NK-92 (cell line): ENCODE results near the gene CTU1.

ENCODE experiments used
- DNase-seq: peaks from one replicate; lab custom pipeline; 2025; ENCODE audit not compliant: unreplicated experiment; lab: John Stamatoyannopoulos, UW

Gene CTU1

DNA sequence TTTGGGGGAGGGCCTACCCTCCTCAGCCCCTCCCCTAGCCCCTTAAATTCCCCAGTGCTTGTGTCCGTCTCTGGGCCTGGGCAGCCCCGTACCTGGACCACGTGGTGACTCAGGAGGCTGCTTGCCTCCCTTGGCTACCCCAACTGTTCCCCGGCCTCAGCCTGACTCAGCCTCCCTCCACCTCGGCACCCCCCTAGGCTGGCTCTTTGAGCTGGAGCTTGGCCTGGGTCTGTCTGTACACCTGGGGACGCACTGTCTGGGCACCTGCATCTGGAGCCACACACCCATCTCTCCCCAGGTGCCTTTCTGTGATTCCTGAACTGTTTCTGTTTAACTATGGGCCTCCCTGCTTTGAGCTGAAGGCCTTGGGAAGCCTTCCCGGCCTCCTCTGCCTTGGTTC is 23.7 kb downstream of the CTU1 start:
- DNase-seq = no peak

DNA sequence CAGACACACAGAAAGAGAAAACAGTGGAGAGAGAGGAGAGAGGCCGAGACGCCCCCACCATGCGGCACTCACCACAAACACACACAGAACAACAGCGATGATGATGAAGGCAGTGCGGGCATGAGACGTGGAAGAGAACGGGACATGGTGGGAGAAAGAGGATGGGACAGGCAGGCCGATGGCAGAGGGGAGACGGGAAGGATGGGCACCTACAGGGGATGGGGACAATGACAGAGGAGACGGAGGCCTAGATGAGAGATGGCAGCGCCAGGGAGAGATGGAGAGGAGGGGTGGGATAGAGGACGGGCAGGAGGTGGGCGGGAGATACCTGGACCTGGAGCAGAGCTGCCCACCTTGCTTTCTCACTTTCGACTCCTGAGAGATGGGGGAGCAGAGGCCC is 24.4 kb downstream of the CTU1 start:
- no peak for DNase-seq

DNA sequence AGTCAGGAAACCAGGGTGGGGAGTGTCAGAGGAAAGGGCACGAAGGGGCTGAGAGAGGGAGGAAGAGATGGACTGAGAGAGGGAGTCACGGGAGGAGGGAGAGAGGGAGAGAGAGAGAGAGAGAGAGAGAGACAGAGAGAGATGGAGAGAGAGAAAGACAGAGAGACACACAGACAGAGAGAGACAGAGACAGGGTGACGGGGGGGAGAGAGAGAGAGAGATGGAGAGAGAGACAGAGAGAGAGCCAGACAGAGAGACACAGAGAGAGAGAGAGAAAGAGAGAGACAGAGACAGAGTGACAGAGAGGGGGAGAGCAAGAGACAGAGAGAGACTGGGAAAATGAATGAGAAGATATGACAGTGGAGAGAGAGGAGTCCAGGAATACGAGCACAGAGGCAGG is 25.0 kb downstream of the CTU1 start:
- DNase-seq = no peak

DNA sequence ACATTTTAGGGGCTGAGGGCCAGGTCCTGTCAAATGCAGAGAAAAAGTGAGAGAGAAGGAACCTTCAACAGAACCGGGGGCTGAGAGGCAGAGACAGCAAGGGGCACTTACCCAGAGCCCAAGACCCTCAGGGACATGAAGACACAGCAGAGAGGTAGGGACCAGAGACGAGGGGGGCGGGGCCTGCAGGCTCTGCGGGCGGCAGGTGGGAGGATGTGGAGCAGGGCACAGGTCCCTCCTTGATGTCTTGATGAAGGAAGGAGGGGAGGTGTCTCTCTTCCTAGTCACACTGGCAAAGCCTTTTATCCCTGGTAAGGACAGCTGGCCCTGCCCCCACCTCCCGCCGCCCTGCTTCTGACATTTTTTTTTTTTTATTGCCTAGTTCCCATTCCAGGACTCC is 25.6 kb downstream of the CTU1 start, which contains the start of gene KLK14:
Gene KLK14, minus strand, starts transcription at position 277 of the 400 bp plus-strand sequence. Its CDS starts 273 bp downstream, at position 4.
- DNase-seq = no peak

DNA sequence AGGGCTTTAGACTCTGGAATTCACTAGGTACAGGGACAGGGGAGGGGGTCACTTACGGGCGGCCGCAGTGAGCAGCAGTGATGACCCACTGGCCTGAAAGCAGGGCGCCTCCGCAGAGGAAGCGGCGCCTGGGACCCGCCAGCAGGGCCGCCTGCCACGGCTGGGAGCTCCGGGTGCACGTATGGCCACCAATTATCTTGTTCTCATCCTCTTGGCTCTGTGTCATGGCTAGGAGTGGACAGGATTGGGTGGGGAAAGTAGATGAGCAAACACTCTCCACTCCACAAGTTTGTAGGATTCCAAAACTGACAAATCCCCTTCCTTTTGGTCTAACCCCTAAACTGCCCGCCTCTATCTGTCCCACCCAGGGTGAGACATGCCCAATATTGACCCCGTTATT is 26.7 kb downstream of the CTU1 start:
- no peak for DNase-seq

DNA sequence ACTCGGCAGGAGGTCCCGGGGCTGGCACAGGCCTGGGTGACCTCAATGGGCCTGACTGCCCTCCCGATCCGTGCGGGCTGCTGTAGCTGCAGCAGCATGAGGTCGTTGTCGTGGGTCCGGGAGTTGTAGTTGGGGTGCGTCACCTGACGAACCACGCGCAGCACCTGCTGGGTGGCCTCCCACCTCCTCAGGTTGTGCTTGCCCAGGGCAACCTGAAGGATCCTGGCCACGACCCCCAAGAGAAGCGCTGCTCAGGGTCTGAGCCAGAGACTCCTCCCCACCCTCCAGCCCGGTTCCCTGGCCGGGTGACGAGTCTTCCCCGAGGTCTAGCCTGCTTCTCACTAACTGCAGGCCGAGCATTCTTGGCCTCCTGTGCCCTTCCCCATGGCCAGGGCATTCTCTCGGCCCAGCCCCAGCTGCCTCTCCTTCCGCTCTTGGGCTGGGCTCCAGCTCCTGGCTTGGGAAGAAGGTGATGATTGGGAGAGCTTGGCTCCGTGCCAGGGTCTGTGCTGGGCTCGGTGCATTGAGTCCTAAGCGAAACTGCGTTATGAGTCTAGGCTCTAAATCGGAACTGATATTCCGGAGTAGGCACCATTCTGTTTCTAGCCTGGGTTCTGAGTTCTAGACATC is 28.6 kb downstream of the CTU1 start:
- no peak for DNase-seq

DNA sequence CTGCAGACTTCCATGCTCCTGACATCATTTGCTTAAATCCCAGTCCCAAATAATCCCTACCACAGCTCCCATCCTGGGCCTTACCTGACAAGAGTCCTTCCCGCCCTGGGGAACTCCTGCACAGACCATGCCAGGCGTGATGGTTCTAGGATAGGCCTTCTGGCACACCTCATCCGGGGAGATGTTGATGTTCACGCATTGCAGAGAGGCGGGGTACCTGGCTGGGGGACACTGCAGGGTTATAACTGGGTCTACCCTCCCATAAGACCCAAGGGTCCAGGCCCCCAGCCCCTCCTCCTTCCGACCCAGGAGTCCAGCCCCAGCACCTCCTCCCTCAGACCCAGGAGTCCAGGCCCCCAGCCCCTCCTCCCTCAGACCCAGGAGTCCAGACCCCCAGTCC is 29.5 kb downstream of the CTU1 start:
- no peak for DNase-seq

DNA sequence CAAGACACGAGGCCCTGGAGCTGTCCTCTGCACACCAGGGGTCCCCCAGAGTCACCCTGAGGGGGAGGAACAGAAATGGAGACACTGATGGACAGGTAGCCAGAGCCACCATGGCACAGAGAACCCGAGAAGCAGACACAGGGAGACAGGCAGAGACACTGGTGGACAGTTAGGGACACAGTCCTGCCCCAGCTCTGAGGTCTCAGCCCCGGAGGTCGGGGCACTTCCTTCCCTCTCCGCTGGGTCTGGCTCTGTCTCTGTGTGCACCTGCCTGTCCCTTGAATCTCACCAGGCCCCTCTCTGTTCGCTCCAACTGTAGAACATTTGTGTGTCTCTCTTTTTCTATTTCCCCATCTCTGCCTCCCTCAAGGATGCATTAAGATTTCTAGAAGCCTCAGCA is 30.1 kb downstream of the CTU1 start:
- DNase-seq = no peak

DNA sequence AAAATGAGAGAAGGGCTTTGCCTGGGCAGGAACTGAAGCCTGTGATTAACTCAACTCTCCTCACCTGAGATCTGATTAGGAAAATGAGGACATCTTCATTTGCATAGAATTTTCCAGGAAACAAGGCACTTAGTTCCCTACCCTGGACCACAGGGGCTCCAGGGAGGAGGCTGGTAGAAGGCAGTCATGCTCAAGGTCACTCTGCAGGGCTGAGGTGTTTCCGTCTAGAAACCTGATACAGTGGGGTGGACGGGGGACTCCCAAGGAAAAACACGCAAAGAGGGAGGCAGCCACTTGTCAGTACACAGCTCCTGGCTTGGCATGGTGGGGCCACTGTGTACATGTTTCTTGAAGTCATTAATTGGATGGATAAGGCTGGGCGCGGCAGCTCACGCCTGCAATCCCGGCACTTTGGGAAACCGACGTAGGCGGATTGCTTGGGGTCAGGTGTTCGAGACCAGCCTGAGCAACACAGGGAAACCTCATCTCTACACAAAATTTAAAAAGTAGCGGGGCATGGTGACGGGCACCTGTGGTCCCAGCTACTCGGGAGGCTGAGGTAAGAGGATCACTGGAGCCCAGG is 31.5 kb downstream of the CTU1 start:
- DNase-seq = no peak

DNA sequence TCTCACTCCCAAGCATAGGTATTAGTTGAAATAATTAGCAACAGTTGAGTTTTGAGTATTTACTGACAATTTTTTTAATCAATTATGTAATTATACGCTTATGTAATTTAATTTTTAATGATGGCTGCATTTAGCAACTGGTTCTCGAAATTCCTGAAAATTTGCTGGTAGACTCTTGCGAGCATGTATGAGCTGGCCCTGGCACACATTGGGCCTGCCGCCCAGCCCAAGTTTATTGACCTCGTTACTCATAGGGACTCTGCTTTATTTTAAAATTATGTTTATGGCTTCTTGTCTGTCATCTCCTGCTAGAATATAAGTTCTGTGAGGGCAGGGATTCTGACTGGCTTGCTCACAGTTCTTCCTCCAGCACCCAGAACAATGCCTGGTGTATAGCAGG is 32.2 kb downstream of the CTU1 start:
- DNase-seq = no peak

DNA sequence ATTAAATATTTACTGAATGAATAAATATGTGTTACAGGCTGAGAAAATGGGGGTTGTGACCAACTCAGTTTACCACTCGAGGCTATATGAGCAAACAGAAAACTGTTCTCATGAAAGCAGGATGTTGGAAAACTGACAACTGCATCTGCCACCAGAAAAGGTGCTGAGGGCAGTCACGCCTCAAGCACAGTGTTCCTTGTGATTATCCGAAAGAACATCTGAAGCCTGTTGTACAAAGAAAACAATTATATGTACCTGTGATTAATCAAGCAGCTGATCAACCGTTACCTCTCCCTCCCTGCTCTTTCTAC is 37.2 kb downstream of the CTU1 start:
- no peak for DNase-seq

DNA sequence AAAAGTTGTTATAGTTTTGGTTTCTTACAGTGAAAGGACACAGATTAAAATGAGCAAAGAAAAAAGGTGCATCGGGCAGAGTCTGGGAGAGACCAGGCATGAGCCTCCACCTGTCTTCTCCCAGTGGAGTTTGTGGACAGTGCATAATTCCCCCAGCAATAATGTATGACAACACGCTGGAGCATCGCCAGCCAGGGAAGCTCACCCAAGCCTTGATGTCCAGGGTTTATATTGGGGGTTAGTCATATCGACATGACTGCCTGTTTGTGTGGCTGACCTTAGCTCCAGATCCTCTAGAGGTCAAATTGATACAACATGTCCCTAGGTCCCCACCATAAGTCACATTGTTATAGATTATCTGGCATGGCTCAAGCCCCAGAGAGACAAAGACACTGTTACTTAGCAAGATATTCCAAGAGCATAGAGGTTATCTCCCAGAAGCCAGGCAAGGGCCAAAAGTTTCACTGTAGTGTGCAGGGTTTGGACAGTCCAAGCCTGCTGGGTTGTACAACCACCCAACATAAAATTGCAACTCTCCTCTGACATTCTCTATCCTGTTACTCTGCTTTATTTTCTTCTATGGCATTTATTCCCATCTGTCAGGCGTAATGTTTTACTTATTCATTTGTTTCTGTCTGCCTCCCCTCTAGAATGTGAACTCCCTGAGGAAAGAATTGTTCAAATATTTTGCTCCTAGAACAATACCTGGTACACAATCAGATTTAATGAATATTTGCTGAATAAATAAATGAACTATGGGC is 37.7 kb downstream of the CTU1 start:
- DNase-seq = no peak

DNA sequence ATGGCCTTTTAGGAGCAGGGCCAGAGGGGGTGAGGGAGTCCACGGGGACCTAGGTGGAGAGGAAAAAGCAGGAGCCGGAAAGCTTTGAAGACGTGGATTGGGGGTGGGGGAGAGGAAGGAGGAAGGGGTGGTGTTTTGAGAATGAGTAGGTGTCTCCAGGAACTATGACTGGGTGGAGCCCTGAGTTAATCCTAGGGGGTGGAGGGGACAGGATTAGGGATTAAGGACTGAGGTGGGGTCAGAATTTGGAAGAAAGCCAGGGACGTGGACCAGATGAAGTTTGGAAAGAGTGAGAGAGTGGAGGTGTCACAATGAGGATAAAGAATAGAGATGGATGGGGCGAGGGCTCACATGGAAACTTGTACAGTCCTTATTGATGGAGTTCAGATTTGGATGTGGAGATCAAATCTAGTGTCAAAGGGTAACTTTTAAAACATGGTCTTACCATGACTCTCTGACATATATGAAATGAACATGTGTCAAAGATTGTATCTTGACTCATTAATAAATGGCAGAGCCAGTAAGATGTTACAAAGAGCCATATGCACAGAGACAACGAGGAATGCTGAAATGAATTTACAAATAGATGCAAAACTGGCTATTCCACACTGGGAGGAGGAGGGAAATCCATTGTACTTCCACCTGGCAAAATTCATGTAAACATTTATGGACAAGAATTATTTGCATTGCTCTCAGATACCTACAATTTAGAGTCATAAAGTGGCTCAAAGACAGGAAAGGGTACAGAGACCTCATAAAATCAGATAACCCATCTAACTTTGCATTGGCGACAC is 41.6 kb downstream of the CTU1 start:
- no peak for DNase-seq

DNA sequence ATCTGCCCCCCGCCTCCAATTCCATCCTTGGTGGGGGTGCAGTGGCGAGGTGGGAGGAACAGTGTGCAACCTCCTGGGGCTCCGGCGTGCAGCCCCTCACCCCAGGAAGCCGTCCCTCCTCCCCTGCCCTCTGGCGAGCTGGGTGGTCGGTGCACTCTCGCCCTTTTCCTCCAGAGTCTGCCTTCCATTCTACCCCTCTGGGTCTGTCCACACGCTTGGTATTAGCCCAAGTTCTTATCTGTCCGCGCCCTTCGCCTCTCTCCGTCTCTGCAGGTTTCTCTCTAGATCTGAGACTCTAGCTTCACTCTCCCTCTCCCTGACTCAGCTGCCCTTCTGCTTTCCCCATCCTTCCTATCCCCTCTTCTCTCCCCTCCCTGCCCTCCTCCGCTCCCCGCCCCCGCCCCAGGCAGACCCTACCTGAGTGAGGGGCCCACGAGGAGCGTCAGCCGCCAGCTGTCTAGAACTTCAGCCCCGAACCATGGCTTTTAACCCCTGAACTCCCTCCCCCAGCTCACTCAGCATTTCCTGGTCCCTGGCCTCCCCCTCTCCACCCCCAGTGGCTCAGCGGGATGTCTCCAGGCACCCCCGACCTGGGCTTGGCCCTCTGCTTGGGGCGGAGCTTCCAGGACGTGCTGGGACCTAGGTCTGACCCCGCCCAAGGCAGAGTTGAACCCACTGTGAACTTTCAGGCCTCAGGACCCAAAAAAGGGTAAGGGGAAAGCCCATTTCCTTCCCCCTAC is 42.8 kb downstream of the CTU1 start:
- DNase-seq = no peak

DNA sequence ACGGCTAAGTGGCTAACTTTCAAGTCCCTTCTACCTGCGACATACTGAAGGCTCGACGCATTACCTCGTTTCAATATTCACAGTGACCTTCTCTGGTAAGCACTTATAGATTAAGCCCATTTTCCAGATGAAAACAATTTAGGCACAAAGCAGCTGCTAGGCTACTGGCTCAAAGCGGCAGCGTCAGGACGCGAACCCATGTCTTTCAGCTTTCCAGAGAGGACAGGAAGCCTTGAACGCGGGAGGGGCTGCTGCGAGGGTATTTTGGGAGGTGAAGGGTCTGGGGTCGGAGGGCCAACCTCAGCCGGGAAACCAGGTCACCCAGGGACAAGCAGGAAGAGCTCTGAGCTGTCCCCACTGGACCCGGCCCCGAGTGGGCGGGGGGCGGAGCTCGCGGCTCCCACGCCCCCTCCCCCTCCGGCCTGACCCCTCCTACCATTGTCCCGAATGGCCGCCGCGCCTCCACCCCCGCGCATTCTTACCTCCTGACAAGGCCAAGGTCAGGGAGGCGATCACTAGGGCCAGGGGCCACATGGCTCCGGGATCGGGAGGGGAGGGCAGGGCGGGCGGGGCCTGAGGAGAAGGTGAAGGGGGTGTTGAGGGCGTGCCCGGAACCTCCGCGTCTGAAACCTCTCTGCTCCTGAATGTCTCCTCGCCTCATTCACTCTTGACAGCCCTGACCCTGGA is 43.5 kb downstream of the CTU1 start, which contains the start of gene KLK13:
Gene KLK13, minus strand, starts transcription at position 559 of the 687 bp plus-strand sequence. Its CDS starts 25 bp downstream, at position 534.
- DNase-seq = no peak

DNA sequence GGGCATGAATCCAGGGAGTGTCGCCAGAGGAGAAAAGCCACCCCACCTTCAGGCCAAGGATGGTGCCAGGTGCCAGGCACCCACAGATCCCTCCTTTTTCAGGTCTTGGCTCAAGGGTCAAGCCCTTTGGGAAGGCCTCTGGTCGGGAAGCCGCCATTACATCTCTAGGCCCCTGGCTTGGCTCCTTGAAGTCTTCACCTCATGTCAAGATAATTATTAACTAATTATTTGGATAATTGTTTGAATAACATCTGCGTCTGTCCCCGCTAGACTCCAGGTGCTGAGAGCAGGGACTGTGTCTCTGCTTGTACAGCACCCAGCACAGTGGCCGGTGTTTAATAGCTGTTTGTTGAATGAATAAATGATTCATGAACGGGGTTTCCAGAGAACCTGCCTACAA is 44.5 kb downstream of the CTU1 start:
- no peak for DNase-seq

DNA sequence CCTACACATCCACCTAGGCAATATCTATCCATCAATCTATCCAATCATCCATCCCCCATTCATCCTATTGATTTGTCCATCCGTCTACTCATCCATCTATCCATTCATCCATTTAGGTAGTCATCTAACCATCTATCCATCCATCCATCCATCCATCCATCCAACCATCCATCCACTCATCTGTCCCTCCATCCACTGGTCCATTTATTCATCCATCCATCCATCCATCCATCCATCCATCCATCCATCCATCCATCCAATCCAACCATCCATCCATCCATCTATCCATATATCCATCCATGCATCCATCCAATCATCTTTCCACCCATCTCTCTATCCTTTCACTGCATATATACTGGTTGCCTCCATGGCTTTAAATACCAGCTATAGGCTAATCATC is 47.2 kb downstream of the CTU1 start:
- no peak for DNase-seq

DNA sequence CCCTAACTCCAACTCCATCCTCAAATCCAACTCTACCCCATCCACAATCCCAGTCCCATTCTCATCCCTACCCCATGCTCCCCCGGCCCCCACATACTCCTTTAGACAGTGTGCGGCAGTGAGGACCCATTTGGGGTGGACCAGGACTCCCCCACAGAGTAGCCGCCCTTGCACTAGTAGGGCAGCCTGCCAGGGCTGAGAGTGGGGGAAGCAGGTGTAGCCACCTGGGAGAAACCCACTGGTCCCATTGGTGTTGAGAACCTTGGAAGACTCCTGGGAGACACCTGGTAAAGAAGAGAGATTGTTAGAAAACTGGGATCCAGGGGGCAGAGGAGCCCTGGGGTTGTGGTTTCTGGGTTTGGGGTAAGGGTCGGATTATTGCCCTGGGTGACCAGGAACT is 47.9 kb downstream of the CTU1 start:
- no peak for DNase-seq

DNA sequence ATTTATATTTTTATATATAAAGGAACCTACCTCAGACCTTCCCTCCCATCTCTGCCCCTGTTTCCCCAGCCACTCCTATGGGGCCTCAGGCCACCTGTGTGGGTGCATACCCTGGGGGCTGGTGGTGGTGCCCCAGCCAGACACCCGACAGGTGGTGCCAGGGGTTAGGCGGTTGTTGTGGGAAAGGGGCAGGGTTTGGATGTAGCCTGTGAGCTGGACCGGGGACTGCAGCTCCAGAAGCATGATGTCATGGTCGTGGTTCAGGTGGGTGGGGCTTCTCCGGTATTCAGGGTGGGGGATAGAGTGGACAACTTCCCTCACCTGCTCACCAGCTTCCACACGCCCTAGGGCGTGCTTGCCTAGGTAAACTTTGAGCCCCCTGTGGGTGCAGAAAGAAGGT is 48.5 kb downstream of the CTU1 start:
- DNase-seq = no peak

DNA sequence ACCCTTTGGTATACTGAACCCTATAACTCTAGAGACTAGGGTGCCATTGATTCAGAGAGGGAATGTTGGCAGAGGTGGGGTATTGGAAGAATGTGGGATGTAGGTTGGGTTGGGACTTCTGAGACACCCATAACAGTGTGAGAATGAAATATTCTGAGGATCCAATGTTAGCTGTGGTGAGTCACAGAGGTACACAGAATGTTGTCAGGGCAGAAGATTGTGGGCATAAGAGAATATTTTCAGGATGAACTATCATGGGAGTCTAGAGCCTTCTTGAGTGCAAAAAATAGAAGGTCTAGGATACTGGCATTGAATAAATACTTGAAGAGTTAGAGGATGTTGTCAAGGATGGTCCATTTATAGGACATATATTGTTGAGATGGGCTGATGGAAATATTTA is 52.3 kb downstream of the CTU1 start:
- no peak for DNase-seq
